ENCODE results near the gene HNRNPLL. TPM values are rescaled to one million over a fixed set of nuclear protein-coding genes. Genes with fewer than 3 reads are reported as not detected.

HNRNPLL gene
- total and polyA plus RNA-seq, 2 of the 13 experiments (the other 11 are each of a cell fraction or from before 2014, with no cell fraction given) = 49.4 to 103 TPM

- no peak for TF ChIP-seq AHDC1 (CRISPR knock-in tag; IDR thresholded peaks at IDR 0.05; ENCODE audit: borderline replicate concordance)
These were observed 53.5 kb downstream of the HNRNPLL start (continued) for GRCh38 chr2:38549071-38549704.

GRCh38 chr2:38547791-38548190 lies 54.9 kb downstream of the HNRNPLL start:
- CTCF ChIA-PET (ENCODE audit: low intra/inter-chr PET ratio, low total read pairs) = no interaction called here
- TF ChIP-seq ZNF770 (CRISPR knock-in tag; IDR thresholded peaks at IDR 0.05) (no peak), ZBED4 (CRISPR knock-in tag; IDR thresholded peaks at IDR 0.05; ENCODE audit: borderline replicate concordance) (no peak), MBD4 (IDR thresholded peaks at IDR 0.05; ENCODE audit: borderline replicate concordance, low read length) (0 out of 2 replicates have a peak, but pooled peaks have one; percentile 48), ZNF264 (CRISPR knock-in tag; IDR thresholded peaks at IDR 0.05) (0 out of 2 replicates have a peak, but pooled peaks have one; percentile 44), RBM22 (optimal IDR thresholded peaks at IDR 0.05; ENCODE audit: low read length) (peak; percentile 59), ZNF362 (CRISPR knock-in tag; IDR thresholded peaks at IDR 0.05; ENCODE audit: borderline replicate concordance) (no peak), ZNF354B (CRISPR knock-in tag; IDR thresholded peaks at IDR 0.05) (no peak), ZFP37 (CRISPR knock-in tag; IDR thresholded peaks at IDR 0.05; ENCODE audit: borderline replicate concordance) (no peak)

More at GRCh38 chr2:38547791-38548190, 54.9 kb downstream of the HNRNPLL start:
- FAIRE-seq (no peak), ATAC-seq (no peak), DNase-seq (ENCODE audit: low spot score) (no peak)
- 90% methylated on average over 1 of the region's 1 CpG for WGBS (ENCODE audit: low lambda C conversion rate)
- Histone ChIP-seq H3K27ac (ENCODE audit: extremely low read length, insufficient read depth, low read length) (no peak overlapping the region), H3K27me3 (ENCODE audit: control insufficient read depth in 1 of 2, insufficient read depth in 2 of 2, low read length in 2 of 2) (no peaks in the 10 kb centered on the region), H3K4me1 (ENCODE audit: insufficient read depth, low read length) (peaks cover 28% of the 10 kb centered on the region), H3K4me2 (ENCODE audit: low read depth, low read length) (no peak overlapping the region), H3K36me3 (replicated peaks in 1 of 2; ENCODE audit: control insufficient read depth in 1 of 2, insufficient read depth in 2 of 2, low read length in 2 of 2) (no peaks in the 10 kb centered on the region; a peak in 1 of 5 replicates), H3K79me2 (ENCODE audit: insufficient read depth, low read length) (no peaks in the 10 kb centered on the region), H3K9ac (ENCODE audit: insufficient read depth, low read depth, low read length) (no peak overlapping the region), H3K4me3 (replicated peaks in 1 of 3; ENCODE audit: insufficient read depth in 1 of 3, low read depth in 2 of 3, low read length in 3 of 3) (no peak overlapping the region), H2AFZ (ENCODE audit: low read length) (no peak overlapping the region), H3K9me3 (ENCODE audit: low read length) (no peaks in the 10 kb centered on the region), H4K20me1 (ENCODE audit: insufficient read depth, low read length) (no peaks in the 10 kb centered on the region)
- in situ Hi-C loops (cut with HindIII; ENCODE audit: extremely low pct_ligation_motif_present, low pct_unique_long_range_greater_than_20kb) (no loop called here), intact Hi-C loops (cut with micrococcal nuclease; ENCODE audit: unreplicated experiment) (no loop called here)
- POLR2A ChIA-PET = no interaction called here
- TSS peak; percentile 6 for BruUV-seq (replicated peaks)
